Transverse colon (tissue), 4 donors: ENCODE measurements around the gene SMIM10L2A.

Experiments
- EP300 ChIP-seq: sonication (generic); formaldehyde crosslinking; IDR thresholded peaks from one replicate; pipeline ENCODE4 v1.6.1; 2017; ENCODE audit warnings: antibody characterized with exemption, low read depth
- POLR2A ChIP-seq: fragments of 450-650 bp; IDR thresholded peaks from one replicate; pipeline ENCODE4 v1.6.1; 2016; ENCODE audit warnings: antibody characterized with exemption, mild to moderate bottlenecking, moderate library complexity
- POLR2AphosphoS5 ChIP-seq, 3 donors: sonication (generic); formaldehyde crosslinking; IDR thresholded peaks; one replicate each; pipeline ENCODE4 v1.6.1; 2016; ENCODE audit warnings: antibody characterized with exemption in 3 of 3
- TF ChIP-seq, protein P1 (sequence below), 5 experiments: fragments of 200-600 bp in 3 of 5; fragments of 450-650 bp in 2 of 5; sonication (generic) in 3 of 5; IDR thresholded peaks; 1 replicate in 2 of 5; 2 replicates in 3 of 5; pipeline ENCODE4 v1.5.1; 2016 to 2017; ENCODE audit warnings: antibody characterized with exemption in 5 of 5, inconsistent platforms in 3 of 5, mild to moderate bottlenecking in 2 of 5, moderate library complexity in 1 of 5

DNA sequence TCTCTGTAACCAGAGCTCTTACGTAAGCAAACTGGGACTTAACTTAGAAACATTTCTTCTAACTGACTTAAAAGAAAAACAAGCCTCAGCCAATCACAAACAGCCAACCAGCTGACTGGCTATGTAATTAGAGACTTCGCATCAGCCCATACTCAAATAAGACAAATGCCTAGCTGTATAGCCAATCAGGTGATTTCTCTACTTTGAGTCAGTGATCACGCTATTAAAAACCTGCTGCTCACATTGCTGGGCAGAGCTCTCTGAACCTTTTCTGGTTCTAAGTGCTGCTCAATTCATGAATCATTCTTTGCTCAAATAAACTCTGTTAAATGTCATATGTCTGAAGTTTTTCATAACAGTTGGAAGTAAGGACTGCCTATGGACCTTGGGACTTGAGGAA is 9.9 kb upstream of the SMIM10L2A start:
- TF ChIP-seq EP300 (no peak), POLR2AphosphoS5 (IDR thresholded peaks at IDR 0.05) (no peak), POLR2A (no peak)
- TF ChIP-seq, protein P1, sequence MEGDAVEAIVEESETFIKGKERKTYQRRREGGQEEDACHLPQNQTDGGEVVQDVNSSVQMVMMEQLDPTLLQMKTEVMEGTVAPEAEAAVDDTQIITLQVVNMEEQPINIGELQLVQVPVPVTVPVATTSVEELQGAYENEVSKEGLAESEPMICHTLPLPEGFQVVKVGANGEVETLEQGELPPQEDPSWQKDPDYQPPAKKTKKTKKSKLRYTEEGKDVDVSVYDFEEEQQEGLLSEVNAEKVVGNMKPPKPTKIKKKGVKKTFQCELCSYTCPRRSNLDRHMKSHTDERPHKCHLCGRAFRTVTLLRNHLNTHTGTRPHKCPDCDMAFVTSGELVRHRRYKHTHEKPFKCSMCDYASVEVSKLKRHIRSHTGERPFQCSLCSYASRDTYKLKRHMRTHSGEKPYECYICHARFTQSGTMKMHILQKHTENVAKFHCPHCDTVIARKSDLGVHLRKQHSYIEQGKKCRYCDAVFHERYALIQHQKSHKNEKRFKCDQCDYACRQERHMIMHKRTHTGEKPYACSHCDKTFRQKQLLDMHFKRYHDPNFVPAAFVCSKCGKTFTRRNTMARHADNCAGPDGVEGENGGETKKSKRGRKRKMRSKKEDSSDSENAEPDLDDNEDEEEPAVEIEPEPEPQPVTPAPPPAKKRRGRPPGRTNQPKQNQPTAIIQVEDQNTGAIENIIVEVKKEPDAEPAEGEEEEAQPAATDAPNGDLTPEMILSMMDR (IDR thresholded peaks at IDR 0.05) = no peak
